Endometrium (tissue), 2 donors: ENCODE data around the gene METAP1.
"Not testable (repeated sequence)": the region's sequence is repeated elsewhere in the genome, so short reads cannot be mapped to it uniquely, and the experiment has no call there.

Experiments used
- FAIRE-seq: peaks from 2 replicates; lab custom pipeline; 2012; peaks lifted over from hg19 to GRCh38; lab: Jason Lieb, UNC
- donor health status: control.
- donor health status: control.

METAP1 gene

DNA sequence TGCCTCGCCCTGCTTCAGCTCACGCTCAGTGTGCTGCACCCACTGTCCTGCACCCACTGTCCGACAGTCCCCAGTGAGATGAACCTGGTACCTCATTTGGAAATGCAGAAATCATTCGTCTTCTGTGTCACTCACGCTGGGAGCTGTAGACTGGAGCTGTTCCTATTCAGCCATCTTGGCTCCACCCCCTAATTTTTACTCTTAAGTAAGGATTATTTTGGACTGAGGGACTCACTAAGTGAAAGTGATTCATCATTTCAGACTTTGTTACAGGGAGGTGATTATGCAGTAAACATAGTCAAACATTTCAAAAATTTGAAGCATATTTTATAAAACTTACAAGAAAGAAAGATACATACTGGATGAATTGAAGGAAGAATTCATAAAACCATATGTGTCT is 104.3 kb downstream of the METAP1 start:
- FAIRE-seq: not testable (repeated sequence)

DNA sequence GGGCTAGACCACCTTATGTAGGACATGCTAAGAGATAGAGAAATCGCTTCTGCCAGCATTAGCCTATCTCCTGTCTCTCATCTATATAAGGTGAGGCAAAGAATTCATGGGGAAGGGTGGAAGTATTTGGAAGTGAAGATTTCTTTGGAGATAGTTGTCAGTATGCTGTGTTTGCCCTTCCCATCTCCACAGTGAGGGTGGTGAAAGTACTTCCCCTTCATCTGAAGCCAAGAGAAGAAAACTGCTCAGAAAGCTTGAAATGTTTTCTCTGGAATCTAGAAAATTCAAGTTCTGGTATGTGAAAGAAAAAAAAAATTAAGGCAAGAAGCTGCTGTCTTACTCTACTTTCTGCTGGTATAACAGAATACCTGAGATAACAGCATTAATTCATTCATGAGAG is 105.4 kb downstream of the METAP1 start:
- FAIRE-seq: no peak

DNA sequence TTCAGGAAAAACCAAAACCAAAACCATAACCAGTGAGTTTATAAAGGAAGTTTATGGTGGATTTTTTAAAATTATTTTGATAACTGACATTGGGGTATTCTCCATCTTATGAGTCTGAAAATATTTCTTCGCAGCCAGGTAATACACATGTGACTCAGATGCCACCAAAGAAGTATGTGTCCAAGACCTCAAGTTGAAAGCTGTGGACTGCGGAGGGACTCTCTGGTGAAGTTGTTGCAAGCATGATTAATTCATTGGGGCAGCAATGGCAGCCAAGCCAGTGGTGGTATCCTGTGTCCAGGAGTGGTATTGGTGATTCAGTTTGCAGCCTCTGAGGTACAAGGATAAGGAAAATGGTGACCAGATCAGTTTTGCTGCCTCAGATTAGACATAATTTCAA is 107.1 kb downstream of the METAP1 start:
- FAIRE-seq: no peak

DNA sequence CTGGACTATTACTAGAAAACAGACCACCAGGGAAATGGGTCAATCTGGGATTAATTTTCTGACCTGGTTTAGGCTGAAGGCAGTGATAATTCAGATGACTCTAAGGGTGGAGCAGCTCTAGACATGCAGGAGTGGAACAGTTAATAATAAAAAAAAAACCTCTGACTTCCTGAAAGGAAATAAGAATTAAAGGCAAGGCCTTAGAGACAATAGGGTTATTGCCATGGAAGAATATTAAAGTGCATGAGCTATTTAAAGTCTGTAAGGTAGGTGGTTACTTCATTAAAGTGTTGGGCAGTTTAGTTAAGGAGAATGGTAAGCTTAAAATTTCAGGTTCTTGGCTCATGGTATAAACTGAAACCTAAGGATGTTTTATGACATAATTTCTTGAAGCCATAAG is 107.6 kb downstream of the METAP1 start:
- no peak for FAIRE-seq

DNA sequence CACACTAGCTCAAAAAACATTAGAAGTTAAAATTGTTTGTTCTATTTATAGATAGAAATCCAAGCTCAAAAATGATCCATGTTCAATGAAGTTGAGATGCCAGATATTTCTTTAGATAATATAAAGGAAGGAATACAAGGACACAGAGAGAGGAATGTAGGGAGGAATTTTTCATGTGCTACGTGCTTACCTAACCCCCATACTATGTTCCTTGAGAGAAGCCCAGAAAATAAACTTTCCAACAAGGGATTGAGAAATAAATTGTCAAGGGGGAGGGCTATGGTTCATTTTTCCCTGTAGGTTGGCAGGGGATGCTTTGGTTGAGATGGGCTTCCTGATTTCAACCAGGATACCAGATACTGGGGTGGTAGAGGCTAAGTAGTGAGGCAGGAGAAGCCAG is 108.6 kb downstream of the METAP1 start:
- no peak for FAIRE-seq

DNA sequence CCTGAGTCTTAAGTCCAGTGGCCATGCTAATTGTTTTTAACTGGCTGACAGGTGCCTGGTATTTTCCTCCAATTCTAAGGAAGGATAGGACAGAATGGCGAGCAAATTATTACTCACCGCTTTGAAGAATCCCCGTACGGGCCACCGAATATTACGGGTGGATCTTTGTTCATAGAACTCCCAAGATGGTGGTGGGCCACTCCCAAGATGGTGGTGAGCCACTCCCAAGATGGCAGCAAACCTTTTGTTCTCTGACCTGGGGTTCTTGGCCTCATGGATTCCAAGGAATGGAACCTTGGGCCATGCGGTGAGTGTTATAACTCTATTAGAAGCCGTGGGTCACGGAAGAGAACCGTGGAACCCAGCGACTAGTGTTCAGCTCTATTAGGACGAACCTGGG is 113.8 kb downstream of the METAP1 start:
- not testable (repeated sequence) for FAIRE-seq
